H9 (cell line): ENCODE results near the gene RARS1. TPM values are rescaled to one million over a fixed set of nuclear protein-coding genes. Genes with fewer than 3 reads are reported as not detected.

Experiments
- DNase-seq: peaks from one replicate; pipeline ENCODE4 v3.0.0-alpha.2; 2017
- H2AFZ ChIP-seq: one replicate; pipeline ENCODE4 v1.6.1; 2013; ENCODE audit warnings: mild to moderate bottlenecking, low read length, control low read depth, moderate library complexity
- H2AK5ac ChIP-seq: 2 replicates; pipeline ENCODE4 v1.6.1; 2013; ENCODE audit warnings: low read length, control low read depth, mixed read lengths; ENCODE audit not compliant: insufficient read length
- H2BK120ac ChIP-seq: one replicate; pipeline ENCODE4 v1.6.1; 2013; ENCODE audit warnings: low read depth, mild to moderate bottlenecking, low read length, control low read depth, inconsistent platforms; ENCODE audit not compliant: poor library complexity, severe bottlenecking
- H2BK12ac ChIP-seq: 2 replicates; pipeline ENCODE4 v1.6.1; 2013; ENCODE audit warnings: low read length, control low read depth, mixed read lengths, low read depth; ENCODE audit not compliant: insufficient read length
- H2BK15ac ChIP-seq: 2 replicates; pipeline ENCODE4 v1.6.1; 2013; ENCODE audit warnings: low read depth, low read length, control low read depth
- H2BK20ac ChIP-seq: one replicate; pipeline ENCODE4 v1.6.1; 2013; ENCODE audit warnings: low read depth, mild to moderate bottlenecking, low read length, control low read depth, inconsistent platforms; ENCODE audit not compliant: poor library complexity, severe bottlenecking
- H2BK5ac ChIP-seq: 2 replicates; pipeline ENCODE4 v1.6.1; 2013; ENCODE audit warnings: low read length, control low read depth, mixed read lengths; ENCODE audit not compliant: insufficient read length
- H3K14ac ChIP-seq: 2 replicates; pipeline ENCODE4 v1.6.1; 2013; ENCODE audit warnings: low read length, control low read depth; ENCODE audit not compliant: insufficient read depth
- H3K18ac ChIP-seq: 2 replicates; pipeline ENCODE4 v1.6.1; 2013; ENCODE audit warnings: low read depth, mild to moderate bottlenecking, mixed read lengths, low read length, control low read depth; ENCODE audit not compliant: insufficient read length
- H3K23ac ChIP-seq: 2 replicates; pipeline ENCODE4 v1.6.1; 2013; ENCODE audit warnings: low read length, control low read depth, mixed read lengths, low read depth; ENCODE audit not compliant: insufficient read length
- H3K23me2 ChIP-seq: 2 replicates; pipeline ENCODE4 v1.6.1; 2013; ENCODE audit warnings: low read depth, mild to moderate bottlenecking, mixed read lengths, low read length, control low read depth; ENCODE audit not compliant: insufficient read length, poor library complexity, severe bottlenecking
- H3K27ac ChIP-seq: 2 replicates; pipeline ENCODE4 v1.5.1; 2013; ENCODE audit warnings: low read length, control low read depth, mixed read lengths, low read depth; ENCODE audit not compliant: insufficient read length
- H3K27me3 ChIP-seq: 2 replicates; pipeline ENCODE4 v1.6.1; 2013; ENCODE audit warnings: low read length, control low read depth, inconsistent platforms; ENCODE audit not compliant: insufficient read depth
- H3K4ac ChIP-seq: 2 replicates; pipeline ENCODE4 v1.6.1; 2013; ENCODE audit warnings: low read depth, mild to moderate bottlenecking, control low read depth, inconsistent platforms, low read length, moderate library complexity
- H3K4me1 ChIP-seq: 2 replicates; pipeline ENCODE4 v1.6.1; 2013; ENCODE audit warnings: low read length, control low read depth, inconsistent platforms; ENCODE audit not compliant: insufficient read depth
- H3K4me2 ChIP-seq: 2 replicates; pipeline ENCODE4 v1.6.1; 2013; ENCODE audit warnings: low read length, control low read depth, mixed read lengths; ENCODE audit not compliant: insufficient read length, insufficient read depth
- H3K56ac ChIP-seq: 2 replicates; pipeline ENCODE4 v1.6.1; 2013; ENCODE audit warnings: low read depth, mild to moderate bottlenecking, mixed read lengths, low read length, control low read depth; ENCODE audit not compliant: insufficient read length
- H3K79me1 ChIP-seq: 2 replicates; pipeline ENCODE4 v1.6.1; 2013; ENCODE audit warnings: low read depth, mild to moderate bottlenecking, moderate library complexity, low read length, control low read depth, inconsistent platforms; ENCODE audit not compliant: insufficient read depth, poor library complexity, severe bottlenecking
- H3K79me2 ChIP-seq: 2 replicates; pipeline ENCODE4 v1.6.1; 2013; ENCODE audit warnings: low read length, control low read depth, inconsistent platforms; ENCODE audit not compliant: insufficient read depth
- H3K9ac ChIP-seq: 2 replicates; pipeline ENCODE4 v1.6.1; 2013; ENCODE audit warnings: low read length, control low read depth, mixed read lengths; ENCODE audit not compliant: insufficient read length; ENCODE audit errors: extremely low read depth
- H3K9me3 ChIP-seq: one replicate; pipeline ENCODE4 v1.6.1; 2013; ENCODE audit warnings: low read depth, low read length, inconsistent platforms; ENCODE audit not compliant: control insufficient read depth
- H3T11ph ChIP-seq: one replicate; pipeline ENCODE4 v1.6.1; 2013; ENCODE audit warnings: mild to moderate bottlenecking, low read length, control low read depth, inconsistent platforms
- H4K20me1 ChIP-seq: one replicate; pipeline ENCODE4 v1.6.1; 2013; ENCODE audit not compliant: control insufficient read depth, insufficient read length, insufficient read depth
- H4K5ac ChIP-seq: 2 replicates; pipeline ENCODE4 v1.6.1; 2013; ENCODE audit warnings: low read depth, mild to moderate bottlenecking, mixed read lengths, low read length, control low read depth; ENCODE audit not compliant: insufficient read length
- H4K8ac ChIP-seq: replicated peaks from 2 replicates; pipeline ENCODE4 v1.6.1; 2013; ENCODE audit warnings: low read length, control low read depth, mixed read lengths, low read depth; ENCODE audit not compliant: insufficient read length
- H4K91ac ChIP-seq: 2 replicates; pipeline ENCODE4 v1.6.1; 2013; ENCODE audit warnings: low read depth, mild to moderate bottlenecking, moderate library complexity, mixed read lengths, low read length, control low read depth; ENCODE audit not compliant: insufficient read length
- H3K27ac Mint-ChIP-seq, 3 experiments: 2 replicates in 2 of 3; 3 replicates in 1 of 3; pipeline ENCODE4 v1.8.0; 2020 to 2021; ENCODE audit warnings: mixed read lengths in 3 of 3, mild to moderate bottlenecking in 1 of 3, moderate library complexity in 1 of 3
- H3K27me3 Mint-ChIP-seq: 2 replicates; pipeline ENCODE4 v1.8.0; 2021; ENCODE audit warnings: low read depth, mild to moderate bottlenecking, moderate library complexity, mixed read lengths
- H3K36me3 Mint-ChIP-seq, 3 experiments: 2 replicates in 2 of 3; 3 replicates in 1 of 3; pipeline ENCODE4 v1.8.0; 2020 to 2021; ENCODE audit warnings: low read depth in 3 of 3, mixed read lengths in 3 of 3; ENCODE audit not compliant: insufficient read depth in 1 of 3
- H3K4me1 Mint-ChIP-seq, 2 experiments: 2 replicates each; pipeline ENCODE4 v1.8.0; 2020; ENCODE audit warnings: mixed read lengths in 2 of 2
- H3K4me3 Mint-ChIP-seq, 2 experiments: 2 replicates in 1 of 2; 3 replicates in 1 of 2; pipeline ENCODE4 v1.8.0; 2020 to 2021; ENCODE audit warnings: mild to moderate bottlenecking in 2 of 2, mixed read lengths in 2 of 2, moderate library complexity in 1 of 2
- H3K9me3 Mint-ChIP-seq, 2 experiments: 2 replicates in 1 of 2; 3 replicates in 1 of 2; pipeline ENCODE4 v1.8.0; 2020; ENCODE audit warnings: mild to moderate bottlenecking in 2 of 2, mixed read lengths in 2 of 2, moderate library complexity in 1 of 2
- CTCF ChIP-seq: fragments of 200-600 bp; sonication (generic); conservative IDR thresholded peaks from 3 replicates; pipeline ENCODE4 v1.8.0; 2021; ENCODE audit warnings: antibody characterized with exemption, mild to moderate bottlenecking
- WGBS: extraction: QIAGEN DNeasy Blood & Tissue Kit; methylation state at CpG from one replicate; pipeline ENCODE4 v1.1.7; 2013; ENCODE audit warnings: missing lambda C conversion rate, low lambda C conversion rate, mixed read lengths; ENCODE audit not compliant: insufficient read length; ENCODE audit errors: extremely low coverage; 5-methylcytosine and 5-hydroxymethylcytosine counted together
- total RNA-seq: library from RNA; stranded (reverse); gene quantifications from 2 replicates; pipeline ENCODE4 v1.2.1, GENCODE V29; 2021

RARS1 gene
- total RNA-seq, 1 experiment from 2014 or later, result 108 TPM

DNA sequence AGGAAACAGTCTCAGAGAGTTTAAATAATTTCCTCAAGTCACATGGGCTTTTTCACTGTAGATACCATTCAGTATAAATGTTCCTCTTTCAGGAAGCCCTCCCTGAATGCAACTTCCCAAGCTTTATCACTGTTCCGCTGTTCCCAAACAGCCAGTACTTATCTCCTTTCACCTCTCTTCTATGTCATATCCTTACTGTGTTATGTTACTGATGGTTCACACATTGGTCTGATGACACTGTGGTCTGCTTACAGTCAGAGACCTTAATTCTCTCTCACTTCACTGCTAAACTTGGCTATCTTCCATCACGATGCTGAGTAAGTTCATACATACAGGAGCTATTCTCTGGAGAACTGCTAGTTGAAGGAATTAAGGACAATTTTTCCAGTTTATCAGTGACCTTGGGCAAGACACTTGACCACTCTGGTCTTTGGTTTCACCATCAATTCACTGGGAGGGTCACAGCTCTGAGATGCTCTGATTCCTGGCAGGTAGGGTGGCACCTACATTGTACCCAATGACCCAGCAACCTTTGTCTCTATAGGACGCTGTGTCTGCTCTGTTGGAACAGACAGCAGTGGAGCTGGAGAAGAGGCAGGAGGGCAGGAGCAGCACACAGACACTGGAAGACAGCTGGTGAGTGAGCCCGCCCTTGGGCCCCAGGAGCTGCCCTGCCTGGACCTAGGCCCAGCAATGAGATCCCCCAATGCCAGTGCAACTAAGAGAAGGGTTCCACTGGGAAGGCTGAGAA, 42.1 kb upstream of the RARS1 start:
- no peak overlapping the region for H3K9ac ChIP-seq
- H3K79me1 ChIP-seq, result no peaks in the 10 kb centered on the region
- Mint-ChIP-seq H3K27me3 (no peaks in the 10 kb centered on the region; the same call in 1 of the 2 replicates), H3K4me1 (no peaks in the 10 kb centered on the region), H3K27ac (no peak overlapping the region; a peak in 1 of 7 replicates), H3K36me3 (peaks cover 9 to 39% (median 27%) of the 10 kb centered on the region in 3 experiments; a peak in 5 of 7 replicates), H3K4me3 (no peak overlapping the region), H3K9me3 (no peaks in the 10 kb centered on the region)
- no peaks in the 10 kb centered on the region for H3K23me2 ChIP-seq
- H3K79me2 ChIP-seq, result no peaks in the 10 kb centered on the region
- no peaks in the 10 kb centered on the region for H3K27me3 ChIP-seq
- no peak overlapping the region for H3K23ac ChIP-seq
- H3K4me1 ChIP-seq, result no peaks in the 10 kb centered on the region
- H2AK5ac ChIP-seq, result no peak overlapping the region
- no peak overlapping the region for H3K27ac ChIP-seq
- TF ChIP-seq CTCF, result no peak
- no peak overlapping the region for H2AFZ ChIP-seq
- no peak overlapping the region for H2BK120ac ChIP-seq
- no peak overlapping the region for H3K4ac ChIP-seq
- no peak overlapping the region for H4K8ac ChIP-seq
- no peaks in the 10 kb centered on the region for H4K20me1 ChIP-seq
- no peak overlapping the region for H2BK12ac ChIP-seq
- H3K4me2 ChIP-seq, result no peak overlapping the region
- H3T11ph ChIP-seq, result no peak overlapping the region
- no peak overlapping the region for H3K14ac ChIP-seq
- no peak overlapping the region for H2BK15ac ChIP-seq
- H3K9me3 ChIP-seq, result no peaks in the 10 kb centered on the region
- no peak overlapping the region for H3K18ac ChIP-seq
- no CpG with 5 or more reads among the region's 4 CpGs for WGBS
- DNase-seq, result no peak
- no peak overlapping the region for H2BK5ac ChIP-seq
- H4K91ac ChIP-seq, result no peak overlapping the region
- no peak overlapping the region for H4K5ac ChIP-seq
- no peak overlapping the region for H2BK20ac ChIP-seq
- H3K56ac ChIP-seq, result no peak overlapping the region
